Activated CD8-positive, alpha-beta T cell treated with anti-CD3 and anti-CD28 coated beads for 36 hours (primary cell): ENCODE measurements around the gene ABCB11. TPM values are rescaled to one million over a fixed set of nuclear protein-coding genes. Genes with fewer than 3 reads are reported as not detected.

Source experiments
- ATAC-seq: fragments of 200-7000 bp; cut with Tn5 transposase; one replicate; pipeline ENCODE4 v1.10.0; 2021; ENCODE audit warnings: mild to moderate bottlenecking, moderate library complexity
- CTCF ChIA-PET: fragments of 350-600 bp; sonication (Branson Sonifier 250); formaldehyde crosslinking; loops from one replicate; lab custom pipeline; 2021; ENCODE audit warnings: antibody characterized with exemption; lab: Charles Lee
- POLR2A ChIA-PET: fragments of 350-600 bp; sonication (Branson Sonifier 250); formaldehyde crosslinking; loops from one replicate; lab custom pipeline; 2021; ENCODE audit warnings: antibody characterized with exemption; lab: Charles Lee
- DNase-seq: peaks from one replicate; pipeline ENCODE4 v3.0.0-alpha.2; 2020
- H3K27ac Mint-ChIP-seq: one replicate; pipeline ENCODE4 v1.8.0; 2021; ENCODE audit warnings: mild to moderate bottlenecking, mixed read lengths
- H3K27me3 Mint-ChIP-seq: one replicate; pipeline ENCODE4 v1.8.0; 2021; ENCODE audit warnings: mixed read lengths
- H3K36me3 Mint-ChIP-seq: one replicate; pipeline ENCODE4 v1.8.0; 2021; ENCODE audit warnings: low read depth, mixed read lengths
- H3K4me1 Mint-ChIP-seq: one replicate; pipeline ENCODE4 v1.8.0; 2021; ENCODE audit warnings: low read depth, mixed read lengths
- H3K4me3 Mint-ChIP-seq: one replicate; pipeline ENCODE4 v1.8.0; 2021; ENCODE audit warnings: mild to moderate bottlenecking, moderate library complexity, mixed read lengths
- H3K9me3 Mint-ChIP-seq: one replicate; pipeline ENCODE4 v1.8.0; 2021; ENCODE audit warnings: mixed read lengths
- intact Hi-C: fragments of 100-400 bp; cut with micrococcal nuclease; formaldehyde crosslinking; loops from one replicate; pipeline ENCODE4 v1.10.0; 2022
- total RNA-seq, 2 experiments: library from RNA; stranded (reverse); gene quantifications; one replicate each; pipeline ENCODE4 v1.2.3, GENCODE V29; 2021
- TF ChIP-seq, protein P1 (sequence below): fragments of 200-600 bp; IDR thresholded peaks from one replicate; pipeline ENCODE4 v1.8.0; 2022; ENCODE audit warnings: antibody characterized with exemption, mild to moderate bottlenecking

ABCB11 gene
- total RNA-seq, 2 experiments from 2014 or later: not detected

DNA sequence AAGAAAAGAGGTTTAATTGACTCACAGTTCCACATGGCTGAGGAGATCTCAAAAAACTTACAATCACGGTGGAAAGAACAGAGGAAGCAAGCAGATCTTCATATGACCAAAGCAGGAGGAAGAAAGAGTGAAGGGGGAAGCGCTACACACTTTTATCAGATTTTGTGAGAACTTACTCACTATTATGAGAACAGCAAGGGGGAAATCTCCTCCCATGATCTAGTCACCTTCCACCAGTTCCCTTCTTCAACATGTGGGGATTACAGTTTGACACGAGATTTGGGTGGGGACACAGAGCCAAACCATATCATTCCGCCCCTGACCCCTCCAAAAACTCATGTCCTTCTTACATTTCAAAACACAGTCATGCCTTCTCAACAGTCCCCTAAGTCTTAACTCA, 75.8 kb downstream of the ABCB11 start:
- Mint-ChIP-seq H3K27ac (no peak overlapping the region), H3K27me3 (peaks cover 1% of the 10 kb centered on the region), H3K36me3 (peaks cover 1% of the 10 kb centered on the region), H3K4me3 (no peak overlapping the region), H3K9me3 (peaks cover 13% of the 10 kb centered on the region), H3K4me1 (no peaks in the 10 kb centered on the region)
- ChIA-PET CTCF (no interaction called here), POLR2A (no interaction called here)
- intact Hi-C loops: no loop called here
- ATAC-seq: no peak
- TF ChIP-seq, protein P1, sequence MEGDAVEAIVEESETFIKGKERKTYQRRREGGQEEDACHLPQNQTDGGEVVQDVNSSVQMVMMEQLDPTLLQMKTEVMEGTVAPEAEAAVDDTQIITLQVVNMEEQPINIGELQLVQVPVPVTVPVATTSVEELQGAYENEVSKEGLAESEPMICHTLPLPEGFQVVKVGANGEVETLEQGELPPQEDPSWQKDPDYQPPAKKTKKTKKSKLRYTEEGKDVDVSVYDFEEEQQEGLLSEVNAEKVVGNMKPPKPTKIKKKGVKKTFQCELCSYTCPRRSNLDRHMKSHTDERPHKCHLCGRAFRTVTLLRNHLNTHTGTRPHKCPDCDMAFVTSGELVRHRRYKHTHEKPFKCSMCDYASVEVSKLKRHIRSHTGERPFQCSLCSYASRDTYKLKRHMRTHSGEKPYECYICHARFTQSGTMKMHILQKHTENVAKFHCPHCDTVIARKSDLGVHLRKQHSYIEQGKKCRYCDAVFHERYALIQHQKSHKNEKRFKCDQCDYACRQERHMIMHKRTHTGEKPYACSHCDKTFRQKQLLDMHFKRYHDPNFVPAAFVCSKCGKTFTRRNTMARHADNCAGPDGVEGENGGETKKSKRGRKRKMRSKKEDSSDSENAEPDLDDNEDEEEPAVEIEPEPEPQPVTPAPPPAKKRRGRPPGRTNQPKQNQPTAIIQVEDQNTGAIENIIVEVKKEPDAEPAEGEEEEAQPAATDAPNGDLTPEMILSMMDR: no peak
- DNase-seq: no peak

- POLR2A ChIA-PET: no interaction called here
- TF ChIP-seq, protein P1: no peak
- H3K27me3 Mint-ChIP-seq: peaks cover 1% of the 10 kb centered on the region
- H3K9me3 Mint-ChIP-seq: peaks cover 13% of the 10 kb centered on the region
- DNase-seq (no peak), ATAC-seq (no peak)
- no peak overlapping the region for H3K27ac Mint-ChIP-seq
- H3K4me3 Mint-ChIP-seq: no peak overlapping the region
- intact Hi-C loops: no loop called here
- H3K36me3 Mint-ChIP-seq: peaks cover 1% of the 10 kb centered on the region
- H3K4me1 Mint-ChIP-seq: no peaks in the 10 kb centered on the region
- CTCF ChIA-PET: no interaction called here
Observed at GRCh38 chr2:168954256-168954655, 76.9 kb downstream of the ABCB11 start.

GRCh38 chr2:168952424-168952823, 78.7 kb downstream of the ABCB11 start:
- no peak for DNase-seq
- ATAC-seq: no peak
- peaks cover 1% of the 10 kb centered on the region for H3K27me3 Mint-ChIP-seq
- H3K4me3 Mint-ChIP-seq: no peak overlapping the region
- POLR2A ChIA-PET: no interaction called here
- H3K36me3 Mint-ChIP-seq: peaks cover 1% of the 10 kb centered on the region
- H3K4me1 Mint-ChIP-seq: no peaks in the 10 kb centered on the region
- intact Hi-C loops: no loop called here
- H3K9me3 Mint-ChIP-seq: peaks cover 14% of the 10 kb centered on the region
- H3K27ac Mint-ChIP-seq: no peak overlapping the region
- TF ChIP-seq, protein P1: no peak
- CTCF ChIA-PET: no interaction called here

GRCh38 chr2:168951871-168952270, 79.3 kb downstream of the ABCB11 start:
- ATAC-seq (no peak), DNase-seq (no peak)
- Mint-ChIP-seq H3K4me3 (no peak overlapping the region), H3K27ac (no peak overlapping the region), H3K27me3 (peaks cover 1% of the 10 kb centered on the region), H3K36me3 (peaks cover 1% of the 10 kb centered on the region), H3K4me1 (no peaks in the 10 kb centered on the region), H3K9me3 (peaks cover 14% of the 10 kb centered on the region)
- ChIA-PET POLR2A (no interaction called here), CTCF (no interaction called here)
- TF ChIP-seq, protein P1: no peak
- intact Hi-C loops: no loop called here

DNA sequence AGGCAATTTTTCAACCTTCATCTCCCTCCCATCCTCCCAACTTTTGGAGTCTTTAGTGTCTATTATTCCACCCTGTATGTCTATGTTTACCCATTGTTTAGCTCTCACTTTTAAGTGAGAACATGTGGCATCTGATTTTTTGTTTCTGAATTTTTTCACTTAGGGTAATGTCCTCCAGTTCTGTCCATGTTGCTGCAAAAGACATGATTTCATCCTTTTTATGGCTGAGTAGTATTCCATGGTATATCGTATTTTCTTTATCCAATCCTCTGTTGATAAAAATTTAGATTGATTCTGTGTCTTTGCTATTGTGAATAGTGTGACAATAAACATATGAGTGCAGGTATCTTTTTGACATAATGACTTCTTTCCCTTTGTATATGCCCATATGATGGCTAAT, 81.8 kb downstream of the ABCB11 start:
- TF ChIP-seq, protein P1: no peak
- Mint-ChIP-seq H3K4me1 (no peaks in the 10 kb centered on the region), H3K27me3 (no peaks in the 10 kb centered on the region), H3K36me3 (peaks cover 1% of the 10 kb centered on the region), H3K27ac (no peak overlapping the region), H3K4me3 (no peak overlapping the region), H3K9me3 (peaks cover 14% of the 10 kb centered on the region)
- DNase-seq (no peak), ATAC-seq (no peak)
- intact Hi-C loops: no loop called here
- ChIA-PET POLR2A (no interaction called here), CTCF (interaction anchor here (0.6 to 4.2 kb wide), 12 partner anchors 8 to 185 kb away, joined by 3 to 20 read pairs (median 4); no protein-coding TSS in a partner anchor)
